Measurements from ENCODE around the gene SYNGR4.

DNA sequence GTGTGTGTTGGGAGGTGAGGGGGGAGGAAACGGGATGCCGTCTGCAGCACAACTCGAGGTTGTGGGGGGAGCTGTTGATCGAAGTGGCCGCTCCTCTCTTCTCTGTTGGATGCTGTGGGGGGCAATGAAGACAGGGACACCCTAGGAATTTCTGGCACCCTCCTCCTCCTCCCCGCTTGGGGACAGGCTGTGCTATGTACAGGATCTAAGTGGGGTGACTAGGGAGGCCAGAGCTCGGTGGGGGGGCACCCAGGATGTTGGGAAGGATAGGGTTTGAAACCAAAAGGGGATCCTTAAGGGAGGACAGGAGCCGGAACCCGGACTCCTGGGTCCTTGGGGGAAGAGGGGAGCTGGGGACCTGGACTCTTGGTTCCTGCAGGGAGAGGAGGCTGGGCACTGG, 31.3 kb downstream of the SYNGR4 start:
- TF ChIP-seq, protein P1, sequence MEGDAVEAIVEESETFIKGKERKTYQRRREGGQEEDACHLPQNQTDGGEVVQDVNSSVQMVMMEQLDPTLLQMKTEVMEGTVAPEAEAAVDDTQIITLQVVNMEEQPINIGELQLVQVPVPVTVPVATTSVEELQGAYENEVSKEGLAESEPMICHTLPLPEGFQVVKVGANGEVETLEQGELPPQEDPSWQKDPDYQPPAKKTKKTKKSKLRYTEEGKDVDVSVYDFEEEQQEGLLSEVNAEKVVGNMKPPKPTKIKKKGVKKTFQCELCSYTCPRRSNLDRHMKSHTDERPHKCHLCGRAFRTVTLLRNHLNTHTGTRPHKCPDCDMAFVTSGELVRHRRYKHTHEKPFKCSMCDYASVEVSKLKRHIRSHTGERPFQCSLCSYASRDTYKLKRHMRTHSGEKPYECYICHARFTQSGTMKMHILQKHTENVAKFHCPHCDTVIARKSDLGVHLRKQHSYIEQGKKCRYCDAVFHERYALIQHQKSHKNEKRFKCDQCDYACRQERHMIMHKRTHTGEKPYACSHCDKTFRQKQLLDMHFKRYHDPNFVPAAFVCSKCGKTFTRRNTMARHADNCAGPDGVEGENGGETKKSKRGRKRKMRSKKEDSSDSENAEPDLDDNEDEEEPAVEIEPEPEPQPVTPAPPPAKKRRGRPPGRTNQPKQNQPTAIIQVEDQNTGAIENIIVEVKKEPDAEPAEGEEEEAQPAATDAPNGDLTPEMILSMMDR (optimal IDR thresholded peaks at IDR 0.05 in 1 of 3, IDR thresholded peaks at IDR 0.05 in 1 of 3, conservative IDR thresholded peaks at IDR 0.05 in 1 of 3; ENCODE audit: extremely low read depth in 1 of 3, insufficient read depth in 2 of 3, low read length in 3 of 3): no peak
- no peak for TF ChIP-seq EZH2 (IDR thresholded peaks at IDR 0.05; ENCODE audit: low read length)

Data from keratinocyte (primary cell).